HepG2 (cell line): ENCODE measurements around the gene NME4. TPM values are rescaled to one million over a fixed set of nuclear protein-coding genes. Genes with fewer than 3 reads are reported as not detected.

Experiments used
- ETV6 ChIP-seq: sonication (generic); formaldehyde crosslinking; conservative IDR thresholded peaks from 2 replicates; pipeline ENCODE4 v1.4.0; 2020; ENCODE audit warnings: missing genetic modification reagents
- KDM4B ChIP-seq: sonication (generic); formaldehyde crosslinking; IDR thresholded peaks from 2 replicates; pipeline ENCODE4 v1.4.0; 2020; ENCODE audit warnings: missing genetic modification reagents
- KMT2B ChIP-seq: IDR thresholded peaks from 2 replicates; pipeline ENCODE4 v1.6.1; 2016; ENCODE audit warnings: missing genetic modification reagents, missing compliant biosample characterization
- NCOA1 ChIP-seq: sonication (generic); formaldehyde crosslinking; IDR thresholded peaks from 2 replicates; pipeline ENCODE4 v1.9.0; 2021; ENCODE audit warnings: missing genetic modification reagents
- PHB2 ChIP-seq: fragments of 450-650 bp; IDR thresholded peaks from 2 replicates; pipeline ENCODE4 v1.6.1; 2018; ENCODE audit not compliant: partially characterized antibody
- SKI ChIP-seq: fragments of 450-650 bp; IDR thresholded peaks from one replicate; pipeline ENCODE4 v1.6.1; 2018; ENCODE audit warnings: mild to moderate bottlenecking; ENCODE audit not compliant: partially characterized antibody
- TBP ChIP-seq: sonication (generic); formaldehyde crosslinking; IDR thresholded peaks from 2 replicates; pipeline ENCODE4 v1.5.0; 2020; ENCODE audit warnings: missing genetic modification reagents
- ZBTB8A ChIP-seq: sonication (generic); formaldehyde crosslinking; IDR thresholded peaks from 2 replicates; pipeline ENCODE4 v1.4.0; 2020; ENCODE audit warnings: mild to moderate bottlenecking, low read depth, missing genetic modification reagents, borderline replicate concordance
- ZNF326 ChIP-seq: sonication (generic); formaldehyde crosslinking; IDR thresholded peaks from 2 replicates; pipeline ENCODE4 v1.4.0; 2020; ENCODE audit warnings: missing genetic modification reagents, borderline replicate concordance
- polyA plus RNA-seq, 8 experiments: library from polyadenylated mRNA; depleted of rRNA in 3 of 8; stranded (reverse) in 7 of 8; unstranded in 1 of 8; fragments of >200 nt; fragmentation: Illumina TruSeq in 4 of 8; extraction: Trizol in 4 of 8; gene quantifications; 2 replicates each; pipeline versions ENCODE4 v1.2.1 to v1.2.3, GENCODE V29; 2011 to 2016; ENCODE audit warnings: low read depth in 4 of 8, missing spikeins in 1 of 8, mixed read lengths in 1 of 8; ENCODE audit not compliant: insufficient read depth in 1 of 8
- total RNA-seq, 5 experiments: library from RNA; depleted of rRNA; stranded (reverse); fragments of >200 nt; fragmentation: Illumina TruSeq; extraction: Trizol; gene quantifications; 2 replicates each; pipeline ENCODE4 v1.2.3, GENCODE V29; 2016; ENCODE audit warnings: low read depth in 1 of 5
- TF ChIP-seq, protein P1 (sequence below), 2 experiments: sonication (generic) in 1 of 2; formaldehyde crosslinking in 1 of 2; IDR thresholded peaks; 2 replicates each; pipeline versions ENCODE4 v1.4.0 to v1.6.1; 2018 to 2020; ENCODE audit warnings: missing genetic modification reagents in 2 of 2, borderline replicate concordance in 1 of 2, low read depth in 1 of 2, mild to moderate bottlenecking in 1 of 2, missing biosample characterization in 1 of 2
- TF ChIP-seq, protein P2 (sequence below): IDR thresholded peaks from 2 replicates; pipeline ENCODE4 v1.6.1; 2016; ENCODE audit warnings: low read depth, control low read depth
- TF ChIP-seq, protein P3 (sequence below): sonication (generic); IDR thresholded peaks from 2 replicates; pipeline ENCODE4 v1.6.1; 2016; ENCODE audit warnings: low read depth, borderline replicate concordance
- TF ChIP-seq, protein P4 (sequence below): sonication (generic); formaldehyde crosslinking; IDR thresholded peaks from 2 replicates; pipeline ENCODE4 v1.5.0; 2020; ENCODE audit warnings: mild to moderate bottlenecking, missing genetic modification reagents, borderline replicate concordance
- TF ChIP-seq, protein P5 (sequence below): IDR thresholded peaks from 2 replicates; pipeline ENCODE4 v1.6.1; 2016; ENCODE audit warnings: missing compliant biosample characterization, missing genetic modification reagents, borderline replicate concordance
- TF ChIP-seq, protein P6 (sequence below): sonication (generic); formaldehyde crosslinking; IDR thresholded peaks from 2 replicates; pipeline ENCODE4 v1.8.0; 2022; ENCODE audit warnings: missing genetic modification reagents, low read depth, mild to moderate bottlenecking, borderline replicate concordance
- TF ChIP-seq, protein P7 (sequence below): sonication (generic); formaldehyde crosslinking; IDR thresholded peaks from 2 replicates; pipeline ENCODE4 v1.8.1; 2023; ENCODE audit warnings: missing genetic modification reagents, inconsistent platforms, borderline replicate concordance

NME4 gene
- total and polyA plus RNA-seq, 2 of the 13 experiments (the other 11 are each of a cell fraction or from before 2014, with no cell fraction given), result 121 to 263 TPM

DNA sequence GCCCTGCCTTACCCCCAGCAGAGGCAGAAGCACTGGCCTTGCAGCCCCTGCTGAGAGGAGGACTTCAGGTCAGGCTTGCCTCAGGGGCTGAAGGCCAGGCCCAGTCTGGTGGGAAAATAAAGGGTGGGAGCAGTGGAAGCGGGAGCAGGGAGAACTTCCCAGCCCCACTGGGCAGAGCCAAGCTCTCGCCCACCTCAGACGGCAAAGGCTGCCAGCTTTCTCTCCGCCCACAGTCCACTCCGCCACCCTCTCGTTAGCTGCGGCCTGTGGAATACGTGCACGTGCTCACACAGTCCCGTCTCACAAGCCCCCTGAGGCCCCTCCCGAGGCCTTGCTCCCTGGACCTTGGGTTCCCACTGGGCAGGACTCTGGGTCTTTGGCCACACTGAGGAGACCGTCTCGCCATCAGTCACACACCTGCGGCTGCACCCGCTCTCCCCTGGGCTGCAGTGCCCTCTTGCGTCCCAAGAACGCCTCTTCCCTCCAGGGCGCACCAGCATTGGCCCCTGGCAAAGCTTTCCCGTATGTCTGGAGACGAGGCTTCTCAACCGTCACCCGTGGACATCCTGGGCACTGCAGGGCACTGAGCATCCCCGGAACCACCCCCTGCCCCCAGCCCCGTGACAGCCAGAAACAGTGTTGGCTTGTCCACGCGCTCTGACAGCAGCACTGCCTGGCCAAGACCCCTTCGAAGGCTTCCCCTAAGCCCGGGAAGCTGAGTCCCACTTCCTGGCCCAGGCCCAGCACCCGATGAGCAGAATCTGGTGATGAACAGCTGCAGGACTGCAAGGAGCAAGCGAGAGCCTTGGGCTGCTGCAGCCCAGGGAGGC lies 34.9 kb upstream of the NME4 start (continued):
- TF ChIP-seq, protein P1, sequence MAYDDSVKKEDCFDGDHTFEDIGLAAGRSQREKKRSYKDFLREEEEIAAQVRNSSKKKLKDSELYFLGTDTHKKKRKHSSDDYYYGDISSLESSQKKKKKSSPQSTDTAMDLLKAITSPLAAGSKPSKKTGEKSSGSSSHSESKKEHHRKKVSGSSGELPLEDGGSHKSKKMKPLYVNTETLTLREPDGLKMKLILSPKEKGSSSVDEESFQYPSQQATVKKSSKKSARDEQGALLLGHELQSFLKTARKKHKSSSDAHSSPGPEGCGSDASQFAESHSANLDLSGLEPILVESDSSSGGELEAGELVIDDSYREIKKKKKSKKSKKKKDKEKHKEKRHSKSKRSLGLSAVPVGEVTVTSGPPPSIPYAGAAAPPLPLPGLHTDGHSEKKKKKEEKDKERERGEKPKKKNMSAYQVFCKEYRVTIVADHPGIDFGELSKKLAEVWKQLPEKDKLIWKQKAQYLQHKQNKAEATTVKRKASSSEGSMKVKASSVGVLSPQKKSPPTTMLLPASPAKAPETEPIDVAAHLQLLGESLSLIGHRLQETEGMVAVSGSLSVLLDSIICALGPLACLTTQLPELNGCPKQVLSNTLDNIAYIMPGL (CRISPR knock-in tag; IDR thresholded peaks at IDR 0.05; ENCODE audit: borderline replicate concordance in 1 of 2, low read depth in 1 of 2), result peak; percentile 73 to 85
- TF ChIP-seq SKI (peak; percentile 75), ZNF326 (CRISPR knock-in tag) (no peak), PHB2 (no peak), KMT2B (CRISPR knock-in tag) (peak; percentile 77), TBP (no peak), ETV6 (CRISPR knock-in tag) (no peak), NCOA1 (no peak), KDM4B (CRISPR knock-in tag) (0 out of 2 replicates have a peak, but pooled peaks have one; percentile 42), ZBTB8A (CRISPR knock-in tag) (no peak)
- TF ChIP-seq, protein P2, sequence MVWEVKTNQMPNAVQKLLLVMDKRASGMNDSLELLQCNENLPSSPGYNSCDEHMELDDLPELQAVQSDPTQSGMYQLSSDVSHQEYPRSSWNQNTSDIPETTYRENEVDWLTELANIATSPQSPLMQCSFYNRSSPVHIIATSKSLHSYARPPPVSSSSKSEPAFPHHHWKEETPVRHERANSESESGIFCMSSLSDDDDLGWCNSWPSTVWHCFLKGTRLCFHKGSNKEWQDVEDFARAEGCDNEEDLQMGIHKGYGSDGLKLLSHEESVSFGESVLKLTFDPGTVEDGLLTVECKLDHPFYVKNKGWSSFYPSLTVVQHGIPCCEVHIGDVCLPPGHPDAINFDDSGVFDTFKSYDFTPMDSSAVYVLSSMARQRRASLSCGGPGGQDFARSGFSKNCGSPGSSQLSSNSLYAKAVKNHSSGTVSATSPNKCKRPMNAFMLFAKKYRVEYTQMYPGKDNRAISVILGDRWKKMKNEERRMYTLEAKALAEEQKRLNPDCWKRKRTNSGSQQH (CRISPR knock-in tag), result no peak
- TF ChIP-seq, protein P3, sequence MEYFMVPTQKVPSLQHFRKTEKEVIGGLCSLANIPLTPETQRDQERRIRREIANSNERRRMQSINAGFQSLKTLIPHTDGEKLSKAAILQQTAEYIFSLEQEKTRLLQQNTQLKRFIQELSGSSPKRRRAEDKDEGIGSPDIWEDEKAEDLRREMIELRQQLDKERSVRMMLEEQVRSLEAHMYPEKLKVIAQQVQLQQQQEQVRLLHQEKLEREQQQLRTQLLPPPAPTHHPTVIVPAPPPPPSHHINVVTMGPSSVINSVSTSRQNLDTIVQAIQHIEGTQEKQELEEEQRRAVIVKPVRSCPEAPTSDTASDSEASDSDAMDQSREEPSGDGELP, result peak; percentile 55; the same call in 1 of the 2 replicates
- TF ChIP-seq, protein P4, sequence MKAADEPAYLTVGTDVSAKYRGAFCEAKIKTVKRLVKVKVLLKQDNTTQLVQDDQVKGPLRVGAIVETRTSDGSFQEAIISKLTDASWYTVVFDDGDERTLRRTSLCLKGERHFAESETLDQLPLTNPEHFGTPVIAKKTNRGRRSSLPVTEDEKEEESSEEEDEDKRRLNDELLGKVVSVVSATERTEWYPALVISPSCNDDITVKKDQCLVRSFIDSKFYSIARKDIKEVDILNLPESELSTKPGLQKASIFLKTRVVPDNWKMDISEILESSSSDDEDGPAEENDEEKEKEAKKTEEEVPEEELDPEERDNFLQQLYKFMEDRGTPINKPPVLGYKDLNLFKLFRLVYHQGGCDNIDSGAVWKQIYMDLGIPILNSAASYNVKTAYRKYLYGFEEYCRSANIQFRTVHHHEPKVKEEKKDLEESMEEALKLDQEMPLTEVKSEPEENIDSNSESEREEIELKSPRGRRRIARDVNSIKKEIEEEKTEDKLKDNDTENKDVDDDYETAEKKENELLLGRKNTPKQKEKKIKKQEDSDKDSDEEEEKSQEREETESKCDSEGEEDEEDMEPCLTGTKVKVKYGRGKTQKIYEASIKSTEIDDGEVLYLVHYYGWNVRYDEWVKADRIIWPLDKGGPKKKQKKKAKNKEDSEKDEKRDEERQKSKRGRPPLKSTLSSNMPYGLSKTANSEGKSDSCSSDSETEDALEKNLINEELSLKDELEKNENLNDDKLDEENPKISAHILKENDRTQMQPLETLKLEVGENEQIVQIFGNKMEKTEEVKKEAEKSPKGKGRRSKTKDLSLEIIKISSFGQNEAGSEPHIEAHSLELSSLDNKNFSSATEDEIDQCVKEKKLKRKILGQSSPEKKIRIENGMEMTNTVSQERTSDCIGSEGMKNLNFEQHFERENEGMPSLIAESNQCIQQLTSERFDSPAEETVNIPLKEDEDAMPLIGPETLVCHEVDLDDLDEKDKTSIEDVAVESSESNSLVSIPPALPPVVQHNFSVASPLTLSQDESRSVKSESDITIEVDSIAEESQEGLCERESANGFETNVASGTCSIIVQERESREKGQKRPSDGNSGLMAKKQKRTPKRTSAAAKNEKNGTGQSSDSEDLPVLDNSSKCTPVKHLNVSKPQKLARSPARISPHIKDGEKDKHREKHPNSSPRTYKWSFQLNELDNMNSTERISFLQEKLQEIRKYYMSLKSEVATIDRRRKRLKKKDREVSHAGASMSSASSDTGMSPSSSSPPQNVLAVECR (CRISPR knock-in tag), result peak; percentile 65
- TF ChIP-seq, protein P5, sequence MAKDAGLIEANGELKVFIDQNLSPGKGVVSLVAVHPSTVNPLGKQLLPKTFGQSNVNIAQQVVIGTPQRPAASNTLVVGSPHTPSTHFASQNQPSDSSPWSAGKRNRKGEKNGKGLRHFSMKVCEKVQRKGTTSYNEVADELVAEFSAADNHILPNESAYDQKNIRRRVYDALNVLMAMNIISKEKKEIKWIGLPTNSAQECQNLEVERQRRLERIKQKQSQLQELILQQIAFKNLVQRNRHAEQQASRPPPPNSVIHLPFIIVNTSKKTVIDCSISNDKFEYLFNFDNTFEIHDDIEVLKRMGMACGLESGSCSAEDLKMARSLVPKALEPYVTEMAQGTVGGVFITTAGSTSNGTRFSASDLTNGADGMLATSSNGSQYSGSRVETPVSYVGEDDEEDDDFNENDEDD (CRISPR knock-in tag), result peak; percentile 35; the same call in 1 of the 2 replicates
- TF ChIP-seq, protein P6, sequence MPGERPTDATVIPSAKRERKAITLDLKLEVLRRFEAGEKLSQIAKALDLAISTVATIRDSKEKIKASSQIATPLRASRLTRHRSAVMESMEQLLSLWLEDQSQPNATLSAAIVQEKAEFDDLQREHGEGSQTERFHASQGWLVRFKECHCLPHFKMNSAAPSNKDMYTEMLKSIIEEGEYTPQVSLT (CRISPR knock-in tag), result no peak
- TF ChIP-seq, protein P7, sequence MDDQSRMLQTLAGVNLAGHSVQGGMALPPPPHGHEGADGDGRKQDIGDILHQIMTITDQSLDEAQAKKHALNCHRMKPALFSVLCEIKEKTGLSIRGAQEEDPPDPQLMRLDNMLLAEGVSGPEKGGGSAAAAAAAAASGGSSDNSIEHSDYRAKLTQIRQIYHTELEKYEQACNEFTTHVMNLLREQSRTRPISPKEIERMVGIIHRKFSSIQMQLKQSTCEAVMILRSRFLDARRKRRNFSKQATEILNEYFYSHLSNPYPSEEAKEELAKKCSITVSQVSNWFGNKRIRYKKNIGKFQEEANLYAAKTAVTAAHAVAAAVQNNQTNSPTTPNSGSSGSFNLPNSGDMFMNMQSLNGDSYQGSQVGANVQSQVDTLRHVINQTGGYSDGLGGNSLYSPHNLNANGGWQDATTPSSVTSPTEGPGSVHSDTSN (CRISPR knock-in tag), result no peak
